Thyroid gland (tissue), 4 donors: ENCODE measurements around the gene ZNF577. TPM values are rescaled to one million over a fixed set of nuclear protein-coding genes. Genes with fewer than 3 reads are reported as not detected.

Experiments
- DNase-seq, 2 donors: peaks; one replicate each; pipeline ENCODE4 v3.0.0-alpha.2; 2019
- H3K27ac ChIP-seq, 3 donors: fragments of 200-600 bp; sonication (generic); 1 replicate in 2 of 3; 2 replicates in 1 of 3; pipeline ENCODE4 v1.5.1; 2016 to 2019; ENCODE audit warnings: mild to moderate bottlenecking in 1 of 3, moderate library complexity in 1 of 3
- H3K27me3 ChIP-seq: fragments of 200-600 bp; sonication (generic); one replicate; pipeline ENCODE4 v1.5.1; 2019
- H3K36me3 ChIP-seq, 2 donors: fragments of 200-600 bp; sonication (generic); one replicate each; pipeline ENCODE4 v1.5.1; 2016 to 2019
- H3K4me1 ChIP-seq, 2 donors: fragments of 200-600 bp; sonication (generic); one replicate each; pipeline ENCODE4 v1.5.1; 2017 to 2019
- H3K4me3 ChIP-seq, 3 donors: fragments of 200-600 bp; sonication (generic); replicated peaks in 1 of 3; 1 replicate in 2 of 3; 2 replicates in 1 of 3; pipeline ENCODE4 v1.5.1; 2016; ENCODE audit warnings: mild to moderate bottlenecking in 1 of 3
- H3K9me3 ChIP-seq: fragments of 200-600 bp; sonication (generic); one replicate; pipeline ENCODE4 v1.5.1; 2017
- CTCF ChIP-seq, 6 experiments: fragments of 200-600 bp in 3 of 6; fragments of 450-650 bp in 3 of 6; sonication (generic) in 3 of 6; IDR thresholded peaks; one replicate each; pipeline ENCODE4 v1.5.1; 2016 to 2019; ENCODE audit warnings: antibody characterized with exemption in 6 of 6, mild to moderate bottlenecking in 2 of 6, inconsistent platforms in 1 of 6, moderate library complexity in 1 of 6
- POLR2A ChIP-seq, 2 donors: fragments of 450-650 bp; IDR thresholded peaks; one replicate each; pipeline ENCODE4 v1.6.1; 2017; ENCODE audit warnings: antibody characterized with exemption in 2 of 2, mild to moderate bottlenecking in 2 of 2, moderate library complexity in 1 of 2
- WGBS, 2 donors: methylation state at CpG; one replicate each; pipeline ENCODE4 v1.1.5; 2017; 5-methylcytosine and 5-hydroxymethylcytosine counted together
- intact Hi-C: fragments of 100-400 bp; cut with DNase I; formaldehyde crosslinking; loops from one replicate; pipeline ENCODE4 v1.15.1; 2023
- total RNA-seq, 4 donors: library from RNA; depleted of rRNA; stranded (reverse); fragments of >200 nt; gene quantifications; one replicate each; pipeline ENCODE4 v1.2.3, GENCODE V29; 2016

Gene ZNF577
- total RNA-seq, 4 donors from 2014 or later: 20.8 to 34.9 (median 22.2) TPM

- DNase-seq: no peak
- TF ChIP-seq POLR2A (IDR thresholded peaks at IDR 0.05): no peak
- TF ChIP-seq CTCF (IDR thresholded peaks at IDR 0.05): no peak
- no peaks in the 10 kb centered on the region for H3K9me3 ChIP-seq
- H3K27me3 ChIP-seq: no peaks in the 10 kb centered on the region
- H3K36me3 ChIP-seq: no peaks in the 10 kb centered on the region
- WGBS, 2 donors: 81 to 88% methylated on average over 2 of the region's 2 CpGs
- H3K27ac ChIP-seq: no peak overlapping the region
- H3K4me3 ChIP-seq: no peak overlapping the region
- H3K4me1 ChIP-seq: no peaks in the 10 kb centered on the region
- intact Hi-C loops: no loop called here
Measured at GRCh38 chr19:51822325-51822724, 65.4 kb downstream of the ZNF577 start.

GRCh38 chr19:51821921-51822320 lies 65.8 kb downstream of the ZNF577 start:
- no peak overlapping the region for H3K4me3 ChIP-seq
- H3K27me3 ChIP-seq: no peaks in the 10 kb centered on the region
- no peaks in the 10 kb centered on the region for H3K9me3 ChIP-seq
- H3K36me3 ChIP-seq: no peaks in the 10 kb centered on the region
- no peaks in the 10 kb centered on the region for H3K4me1 ChIP-seq
- no peak for DNase-seq
- TF ChIP-seq CTCF (IDR thresholded peaks at IDR 0.05) (no peak), POLR2A (IDR thresholded peaks at IDR 0.05) (no peak)
- H3K27ac ChIP-seq: no peak overlapping the region
- intact Hi-C loops: no loop called here

GRCh38 chr19:51821456-51821855 lies 66.3 kb downstream of the ZNF577 start:
- WGBS, 2 donors: 68 to 69% methylated on average over 3 of the region's 3 CpGs
- H3K4me1 ChIP-seq: no peaks in the 10 kb centered on the region
- intact Hi-C loops: no loop called here
- no peaks in the 10 kb centered on the region for H3K9me3 ChIP-seq
- no peak for TF ChIP-seq POLR2A (IDR thresholded peaks at IDR 0.05)
- TF ChIP-seq CTCF (IDR thresholded peaks at IDR 0.05): no peak
- no peaks in the 10 kb centered on the region for H3K36me3 ChIP-seq
- no peak overlapping the region for H3K4me3 ChIP-seq
- no peaks in the 10 kb centered on the region for H3K27me3 ChIP-seq
- H3K27ac ChIP-seq: no peak overlapping the region
- no peak for DNase-seq

Other genes with a start within 250 kb of the ZNF577 start
- gene SIGLEC14, start 241.1 kb downstream of the ZNF577 start, total RNA-seq: 1 to 10 TPM in 2 of 4 donors, under 1 TPM in 1, not detected in 1; 0.22 to 6.2 (median 1.7) TPM
- gene SPACA6, start 194.6 kb downstream of the ZNF577 start, total RNA-seq: 10 to 100 TPM; 11.9 to 26.2 (median 20.4) TPM
- 1 to 10 TPM in 2 of 4 donors, not detected in 2; 1.1 to 1.5 TPM for gene HAS1, start 164.0 kb downstream of the ZNF577 start, total RNA-seq
- 1 to 10 TPM; 1.7 to 5.8 (median 3.3) TPM for gene FPR1, start 136.1 kb downstream of the ZNF577 start, total RNA-seq
- under 1 TPM in 3 of 4 donors, not detected in 1; 0.11 to 0.94 (median 0.39) TPM for gene FPR2, start 126.8 kb downstream of the ZNF577 start, total RNA-seq
- gene FPR3, start 92.8 kb downstream of the ZNF577 start, total RNA-seq: 1 to 10 TPM; 1.6 to 9.7 (median 2.7) TPM
- gene ZNF649, start 17.1 kb upstream of the ZNF577 start, total RNA-seq: 10 to 100 TPM; 10.5 to 19.1 (median 14.9) TPM
- 10 to 100 TPM in 3 of 4 donors, 1 to 10 TPM in 1; 7.9 to 27.7 (median 15.6) TPM for gene ZNF613, start 39.5 kb upstream of the ZNF577 start, total RNA-seq
- 10 to 100 TPM; 12.0 to 27.4 (median 16.4) TPM for gene ZNF350, start 98.9 kb upstream of the ZNF577 start, total RNA-seq
- gene ZNF615, start 120.3 kb upstream of the ZNF577 start, total RNA-seq: 10 to 100 TPM; 19.5 to 36.9 (median 20.6) TPM
- 10 to 100 TPM; 10.6 to 17.6 (median 14.0) TPM for gene ZNF614, start 140.4 kb upstream of the ZNF577 start, total RNA-seq
- 10 to 100 TPM; 12.9 to 20.9 (median 16.6) TPM for gene ZNF432, start 160.9 kb upstream of the ZNF577 start, total RNA-seq
- 10 to 100 TPM; 14.9 to 23.9 (median 18.0) TPM for gene ZNF841, start 207.8 kb upstream of the ZNF577 start, total RNA-seq